HG03439 (cell line): ENCODE data around the gene SRRM5.
A peak's percentile ranks its signal among the peaks of the same experiment; 100 is the strongest.
"Not testable (repeated sequence)": the region's sequence is repeated elsewhere in the genome, so short reads cannot be mapped to it uniquely, and the experiment has no call there.

Experiments used
- ATAC-seq: cut with Tn5 transposase; IDR thresholded peaks from one replicate; pipeline ENCODE4 v1.9.1; 2021; ENCODE audit warnings: mild to moderate bottlenecking, moderate library complexity; ENCODE audit not compliant: unreplicated experiment

SRRM5 gene

DNA sequence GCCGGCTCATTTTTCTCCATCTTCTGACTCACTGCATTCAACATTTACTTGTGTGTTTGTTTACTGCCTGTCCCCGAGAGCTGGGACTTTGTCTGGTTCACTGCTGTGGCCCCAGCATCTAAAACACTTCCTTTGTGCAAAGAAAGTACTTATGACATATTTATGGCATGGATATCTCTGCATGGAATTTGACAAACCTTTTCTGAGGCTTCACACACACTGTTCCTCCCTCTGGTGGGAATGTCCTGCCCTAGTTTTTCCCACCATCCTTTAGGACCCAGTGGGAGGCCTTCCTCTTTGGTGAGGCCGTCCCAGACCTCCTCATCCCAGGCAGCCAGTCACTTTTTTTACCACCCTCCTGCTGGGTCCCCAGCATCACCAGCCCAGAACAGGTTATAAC, 1.4 kb upstream of the SRRM5 start:
- ATAC-seq: no peak

DNA sequence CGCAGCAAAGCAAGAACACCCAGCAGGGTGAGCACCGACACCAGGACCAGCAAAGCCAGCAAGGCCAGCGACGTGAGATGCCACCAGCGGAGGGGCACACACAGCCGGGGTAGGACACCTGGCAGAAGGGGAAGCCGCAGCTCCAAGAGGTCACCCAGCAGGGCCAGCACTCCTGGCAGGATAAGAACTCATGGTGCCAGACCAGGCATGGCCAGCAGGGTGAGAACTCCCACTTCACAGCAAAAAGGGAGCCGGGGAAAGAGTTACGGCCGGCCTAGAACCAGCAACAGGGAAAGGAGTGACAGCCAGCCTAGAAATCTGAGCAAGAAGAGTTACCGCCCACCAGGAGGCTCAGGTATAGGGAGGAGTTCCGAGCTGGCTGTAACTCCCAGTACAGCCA, 486 bp downstream of the SRRM5 start:
- ATAC-seq: no peak

DNA sequence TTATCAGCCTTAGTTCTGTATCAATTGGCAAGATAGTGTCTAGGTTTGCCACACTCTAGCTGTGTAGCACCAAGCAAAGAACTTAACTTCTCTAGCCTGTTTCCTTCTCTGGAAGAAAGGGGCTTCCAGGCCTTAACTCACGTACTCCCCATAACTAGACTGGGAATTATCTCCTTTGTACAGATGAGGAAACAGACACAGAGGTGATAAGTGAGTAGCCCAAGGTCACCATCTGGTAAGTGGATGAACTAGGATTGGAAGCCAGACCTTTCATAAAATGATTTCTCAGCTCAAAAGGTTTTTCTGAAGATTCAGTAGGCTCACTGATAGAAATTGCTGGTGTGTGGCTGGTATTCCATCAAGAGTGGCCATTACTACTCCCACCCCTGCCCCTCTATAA, 4.4 kb downstream of the SRRM5 start:
- no peak for ATAC-seq

DNA sequence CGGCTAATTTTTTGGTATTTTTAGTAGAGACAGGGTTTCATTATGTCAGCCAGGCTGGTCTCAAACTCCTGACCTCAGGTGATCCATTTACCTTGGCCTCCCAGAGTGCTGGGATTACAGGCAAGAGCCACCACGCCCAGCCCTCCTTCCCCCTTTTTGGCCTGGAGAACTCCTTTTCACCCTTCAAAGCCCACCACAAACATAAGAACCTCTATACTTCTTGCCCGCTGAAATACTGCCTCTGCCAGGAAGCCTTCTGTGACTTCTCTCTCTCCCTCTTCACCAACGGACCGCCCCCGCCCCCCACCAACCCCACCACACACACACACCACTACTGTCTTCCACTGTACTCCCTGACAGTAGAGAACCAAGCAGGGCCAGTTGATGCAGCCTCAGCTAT, 5.1 kb downstream of the SRRM5 start:
- no peak for ATAC-seq

DNA sequence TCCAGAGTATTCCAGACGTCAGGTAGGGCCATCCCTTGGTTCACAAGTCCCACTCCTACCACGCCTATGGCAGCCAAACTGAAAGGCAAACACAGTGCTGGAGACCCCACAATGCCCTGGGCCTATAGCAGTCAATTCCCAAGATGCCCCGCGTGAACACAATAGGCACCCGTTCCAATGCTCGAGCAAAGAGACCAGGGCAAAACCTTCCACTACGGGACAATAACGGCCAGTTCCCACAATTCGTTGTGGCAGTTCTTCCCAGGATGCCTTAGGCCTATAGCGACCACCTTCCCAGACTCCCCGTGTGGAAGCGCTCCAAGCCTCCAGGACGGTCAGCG, 7.0 kb downstream of the SRRM5 start:
- peak; percentile 17 for ATAC-seq

DNA sequence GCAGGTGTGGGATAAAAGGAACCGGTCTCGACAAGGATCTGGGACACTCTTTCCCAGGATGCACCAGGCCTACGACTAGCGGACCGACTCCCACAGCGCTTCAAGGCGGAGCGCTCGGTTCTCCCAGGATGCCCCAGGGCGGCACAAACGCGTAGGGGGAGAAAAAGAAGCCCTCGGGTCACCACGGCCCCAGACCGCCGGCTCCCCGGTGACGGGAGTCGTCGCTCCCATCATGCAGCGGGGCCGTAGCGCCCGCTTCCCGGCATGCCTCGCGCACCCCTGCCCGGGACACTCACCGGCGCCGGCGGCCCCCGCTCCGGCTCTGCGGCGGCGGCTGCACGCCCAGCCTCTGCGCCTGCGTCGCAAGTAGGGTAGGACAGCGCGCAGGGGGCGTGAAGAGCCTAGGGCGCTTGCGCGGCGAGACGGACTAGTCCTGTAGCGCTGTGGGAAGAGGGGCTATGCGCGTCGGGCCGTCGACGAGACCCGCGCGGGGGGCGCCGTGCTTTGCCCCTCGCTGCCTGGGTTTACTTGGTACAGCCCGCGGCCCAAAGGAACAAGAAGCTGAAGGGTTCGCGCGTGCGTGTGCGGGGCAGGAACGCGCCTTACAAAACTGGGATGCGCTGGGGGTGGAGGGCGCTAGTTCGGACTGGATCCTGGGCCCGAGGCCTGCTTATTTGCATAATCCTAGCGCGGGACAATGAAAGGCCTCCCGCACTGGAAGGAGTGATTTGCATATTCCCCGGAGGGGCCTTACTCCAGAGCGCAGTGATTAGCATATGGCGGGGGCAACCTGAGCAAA, 7.6 kb downstream of the SRRM5 start, which contains the start of gene ZNF428:
Gene ZNF428 (minus strand): TSS at position 368 of the 799 bp plus-strand sequence. CDS start 5,325 bp downstream, outside the sequence.
- ATAC-seq: peak; percentile 82

DNA sequence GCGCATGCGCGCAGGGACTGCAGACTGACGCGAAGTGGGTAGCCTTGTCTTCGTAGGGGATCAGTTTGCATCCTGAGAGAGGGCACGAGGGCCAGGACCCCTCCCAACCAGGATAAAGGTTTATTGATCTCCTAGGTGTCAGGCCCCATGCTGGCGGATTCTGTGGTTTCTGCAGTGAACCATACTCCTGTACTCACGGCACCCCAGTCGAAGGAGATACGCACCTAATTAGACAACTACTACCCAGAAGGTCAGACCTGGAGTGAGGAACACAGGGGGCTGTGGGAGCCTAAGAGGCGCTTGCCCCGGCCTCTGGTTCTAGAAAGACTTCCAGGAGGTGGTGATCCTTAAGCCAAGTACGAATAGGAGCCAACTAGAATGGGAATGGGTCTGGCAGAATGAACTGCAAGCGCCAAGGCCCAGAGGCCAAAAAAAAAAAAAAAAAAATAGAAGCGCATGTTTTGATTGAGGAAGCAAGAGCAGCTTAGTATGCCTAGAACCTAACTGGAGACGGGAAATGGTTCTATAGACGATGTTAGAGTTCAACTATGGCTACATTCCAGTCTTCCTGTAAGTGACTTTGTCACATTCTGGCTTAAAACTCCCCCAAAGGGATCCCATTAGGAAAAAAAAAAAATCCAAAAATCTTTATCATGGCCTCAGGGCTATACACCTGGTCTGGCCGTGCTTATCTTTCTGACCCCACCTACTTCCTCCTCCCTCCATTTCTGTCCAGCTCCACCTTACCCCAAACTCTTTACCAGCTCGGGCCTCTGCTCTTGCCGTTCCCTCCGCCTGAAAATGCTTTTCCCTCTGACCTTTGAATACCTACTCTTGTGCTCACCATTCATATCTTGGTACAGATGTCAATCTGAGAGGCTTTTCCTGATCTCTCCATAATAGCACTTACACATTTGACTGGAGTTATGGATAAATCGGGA, 8.4 kb downstream of the SRRM5 start:
- ATAC-seq: peak; percentile 4

DNA sequence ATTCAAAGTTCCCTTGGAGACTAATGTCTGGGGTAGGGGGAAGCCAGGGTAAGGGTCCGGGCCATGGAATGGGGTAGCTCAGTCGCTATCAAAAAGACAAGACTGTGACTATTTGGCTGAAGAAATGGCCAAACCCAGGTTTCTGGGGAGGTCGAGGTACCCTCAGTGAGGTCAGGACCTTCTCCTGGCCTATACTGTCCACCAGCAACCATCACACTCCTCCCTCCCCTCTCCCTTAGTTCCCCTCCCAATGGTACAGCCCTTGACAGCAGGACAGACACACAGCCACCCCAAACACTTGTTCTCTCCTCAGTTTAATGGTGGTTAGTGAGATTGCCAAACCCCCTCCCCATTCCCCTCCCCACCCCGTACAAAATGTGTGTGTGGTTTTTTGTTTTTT, 10.2 kb downstream of the SRRM5 start:
- ATAC-seq: no peak

DNA sequence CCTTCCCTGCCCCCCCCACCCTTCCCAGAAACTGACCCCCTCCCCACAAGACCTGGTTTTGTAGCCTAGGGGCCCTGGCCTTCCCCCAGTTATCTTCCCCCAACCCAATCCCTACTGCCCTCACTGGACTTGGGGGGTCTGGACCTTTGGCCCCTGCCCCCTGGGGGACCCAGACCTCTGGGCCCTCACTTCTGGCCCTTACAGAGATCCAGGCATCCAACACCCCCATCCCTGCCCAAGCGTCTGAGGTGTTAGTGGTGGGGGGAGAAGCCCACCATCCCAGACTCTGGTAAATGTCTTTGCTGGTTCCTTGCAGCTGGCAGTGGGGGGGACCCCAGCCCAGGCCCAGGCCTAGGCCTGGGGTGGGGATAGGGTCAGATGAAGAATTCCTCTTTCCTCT, 11.1 kb downstream of the SRRM5 start:
- no peak for ATAC-seq

DNA sequence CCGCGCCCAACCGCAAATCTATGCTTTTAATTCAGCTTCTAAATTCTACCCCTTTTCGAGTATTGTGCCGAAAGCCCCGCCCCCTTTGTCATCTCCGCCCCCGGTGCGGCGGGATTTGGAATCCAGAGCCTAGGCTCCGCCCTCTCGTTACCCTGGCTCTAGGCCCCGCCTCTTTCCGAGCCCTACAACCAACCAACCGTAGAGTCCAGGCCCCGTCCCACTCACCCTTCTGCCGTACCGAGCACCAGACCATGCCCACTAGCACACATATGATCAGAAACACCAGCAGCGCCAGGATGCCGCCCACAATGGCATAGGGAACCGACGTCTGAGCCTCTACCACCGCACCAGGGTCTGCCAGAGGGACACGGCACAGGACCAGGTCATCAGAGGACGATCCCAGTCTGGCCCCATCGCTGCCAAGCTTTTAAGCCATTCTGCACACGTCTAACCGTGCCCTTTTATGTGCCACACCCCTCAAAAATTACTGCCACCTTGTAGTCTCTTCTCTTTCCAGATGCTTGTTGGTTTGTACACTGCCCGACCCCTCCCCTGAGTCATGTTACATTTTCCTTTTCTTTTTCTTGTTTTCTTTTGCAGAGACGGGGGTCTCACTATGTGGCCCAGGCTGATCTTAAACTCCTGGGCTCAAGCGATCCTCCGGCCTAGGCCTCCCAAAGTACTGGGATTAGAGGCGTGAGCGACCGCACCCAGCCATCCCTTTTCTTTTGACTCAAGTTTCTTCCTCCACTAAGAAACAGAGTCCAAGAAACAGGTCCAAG, 12.2 kb downstream of the SRRM5 start:
- no peak for ATAC-seq

DNA sequence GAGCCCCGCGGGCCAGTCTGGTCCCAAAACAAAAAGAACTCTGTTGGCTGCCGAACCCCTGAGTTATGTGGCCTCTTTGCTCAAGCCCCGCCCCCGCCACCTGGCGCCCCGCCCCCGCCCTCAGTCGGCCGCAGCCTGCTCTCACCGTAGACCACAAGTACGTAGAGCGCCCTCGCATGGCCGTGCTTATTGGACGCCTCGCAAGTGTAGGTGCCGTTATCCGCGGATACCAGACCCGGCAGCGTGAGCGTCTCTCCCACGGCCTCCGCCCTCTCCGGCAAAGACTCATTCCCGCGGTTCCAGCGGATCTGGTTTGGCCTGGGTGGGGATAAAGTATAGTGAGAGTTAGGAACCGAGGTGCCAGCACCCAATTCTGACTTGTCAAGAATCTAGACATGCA, 13.0 kb downstream of the SRRM5 start:
- no peak for ATAC-seq

DNA sequence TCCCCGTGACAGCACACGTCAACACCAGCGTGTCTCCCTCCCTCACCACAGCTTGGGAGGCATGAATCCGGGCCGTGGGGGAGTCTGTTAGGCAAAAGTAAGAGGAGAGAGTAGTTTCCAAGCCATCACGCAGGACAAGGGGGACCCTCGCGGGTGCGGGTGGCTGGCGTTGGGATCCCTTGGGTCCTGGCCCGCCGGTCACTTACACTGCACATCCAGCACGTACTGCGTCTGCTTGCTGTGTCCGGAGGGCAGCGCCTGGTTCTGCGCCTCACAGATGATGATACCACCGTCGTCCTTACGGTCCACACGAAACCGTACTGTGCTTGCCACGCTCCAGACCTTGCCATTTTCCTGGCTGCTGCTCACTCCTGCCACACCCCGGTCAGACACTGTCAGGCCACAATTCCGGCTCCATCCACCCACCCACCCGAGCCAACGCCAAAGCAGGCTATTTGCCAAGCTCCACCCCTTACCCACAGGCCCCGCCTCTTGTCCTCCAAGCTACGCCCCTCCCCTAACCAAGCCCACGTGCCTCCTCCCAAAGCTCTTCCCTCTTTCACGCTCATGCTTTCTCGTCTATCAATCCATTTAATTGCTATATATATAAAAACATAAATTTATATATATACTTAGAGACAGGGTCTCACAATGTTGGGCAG, 14.2 kb downstream of the SRRM5 start:
- no peak for ATAC-seq

DNA sequence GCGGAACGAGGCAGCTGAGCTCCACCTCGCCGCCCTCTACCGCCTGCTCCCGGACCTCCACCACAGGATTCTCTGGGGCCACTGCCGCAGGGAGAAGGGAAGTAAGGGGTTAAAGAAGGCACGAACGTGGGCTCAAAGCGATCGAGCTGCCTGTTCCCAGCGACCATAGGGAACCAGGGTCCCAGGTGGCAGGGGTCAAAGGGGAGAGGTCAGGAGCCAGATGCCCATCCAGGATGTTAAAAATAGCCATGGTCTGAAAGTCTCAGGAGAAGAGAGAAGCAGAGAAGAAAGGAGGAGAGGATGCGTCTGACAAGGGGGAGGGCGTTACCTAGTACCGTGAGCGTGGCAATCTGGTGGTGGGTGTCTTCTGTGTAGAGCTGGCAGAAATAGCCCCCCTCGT, 14.9 kb downstream of the SRRM5 start:
- ATAC-seq: no peak

DNA sequence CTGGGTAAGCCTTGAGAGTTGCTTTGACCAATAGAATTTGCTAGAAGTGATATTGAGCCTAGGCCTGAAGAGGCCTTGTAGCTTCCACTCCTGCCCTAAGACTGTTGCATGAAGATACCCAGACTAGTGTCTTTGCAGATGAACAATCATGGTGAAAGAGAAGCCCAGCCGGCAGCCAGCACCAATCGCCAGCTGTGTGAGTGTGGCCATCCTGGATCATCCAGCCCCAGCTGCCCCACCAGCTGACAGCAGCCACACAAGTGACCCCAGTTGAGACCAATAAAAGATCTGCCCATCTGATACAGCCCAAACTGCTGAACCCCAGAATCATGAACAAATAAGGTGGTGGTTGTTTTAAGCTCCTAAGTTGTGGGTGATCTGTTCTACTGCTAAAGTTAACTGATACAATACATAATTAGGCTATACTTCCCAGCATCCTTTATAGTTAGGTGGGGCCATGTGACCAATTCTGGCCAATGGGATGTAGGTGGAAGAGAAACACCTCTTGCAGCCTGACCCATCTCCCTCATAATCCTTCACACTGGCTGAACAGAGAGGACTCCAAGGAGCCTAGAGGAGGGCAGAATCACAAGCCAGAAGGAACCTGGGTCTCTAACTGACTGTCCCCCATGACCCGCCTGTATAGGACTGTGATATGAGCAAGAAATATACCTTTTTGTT, 16.9 kb downstream of the SRRM5 start:
- ATAC-seq: no peak

DNA sequence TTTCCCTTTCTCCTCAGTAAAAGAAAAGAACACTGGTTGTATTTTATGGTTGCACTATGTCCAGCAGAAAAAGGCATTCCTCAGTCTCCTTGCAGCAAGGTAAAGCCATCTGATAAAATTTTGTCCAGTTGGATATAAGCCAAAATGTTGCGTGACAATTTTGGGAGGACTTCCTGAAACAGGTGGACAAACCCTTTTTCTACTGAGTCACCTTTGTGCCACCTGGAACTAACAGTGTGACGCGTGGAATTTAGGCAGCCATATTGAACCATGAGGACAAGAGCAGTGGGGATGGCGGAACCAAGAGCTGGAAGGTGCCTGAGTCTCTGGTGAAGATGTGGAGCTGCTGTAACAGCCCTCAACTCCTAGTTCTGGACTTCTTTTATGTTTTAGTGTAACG, 19.6 kb downstream of the SRRM5 start:
- no peak for ATAC-seq

DNA sequence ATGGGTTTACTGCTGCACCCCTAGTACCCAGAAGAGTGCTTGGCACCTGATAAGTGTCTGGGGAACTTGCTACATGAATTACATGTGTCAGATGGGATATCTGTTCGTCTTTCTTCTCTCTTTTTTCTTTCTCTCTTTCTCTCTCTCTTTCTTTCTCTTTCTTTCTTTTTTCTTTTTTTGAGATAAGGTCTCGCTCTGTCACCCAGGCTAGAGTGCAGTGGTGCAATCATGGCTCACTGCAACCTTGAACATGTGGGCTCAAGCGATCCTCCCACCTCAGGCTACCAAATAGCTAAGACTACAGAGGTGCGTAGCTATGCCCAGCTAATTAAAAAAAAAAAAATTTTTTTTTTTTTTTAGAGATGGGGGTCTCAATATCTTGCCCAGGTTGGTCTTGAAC, 21.6 kb downstream of the SRRM5 start:
- no peak for ATAC-seq

DNA sequence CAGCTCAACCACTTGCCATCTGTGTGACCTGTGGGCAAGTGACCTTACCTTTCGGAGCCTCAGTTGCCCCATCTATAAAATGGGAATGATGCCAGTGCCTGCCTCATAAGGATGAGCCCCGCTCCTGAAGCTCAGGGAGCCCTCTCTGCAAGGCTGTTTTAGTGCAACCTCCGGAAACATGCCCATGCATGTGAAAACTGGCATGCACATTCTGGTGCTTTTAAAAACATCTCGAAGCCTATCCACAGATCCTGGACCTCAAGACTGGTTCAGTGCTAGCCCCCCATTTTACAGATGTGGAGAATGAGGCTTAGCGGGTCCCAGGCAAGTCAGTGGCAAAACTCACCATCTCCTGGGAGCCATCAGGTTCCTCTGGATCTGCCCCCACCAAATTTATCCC, 22.2 kb downstream of the SRRM5 start:
- no peak for ATAC-seq

DNA sequence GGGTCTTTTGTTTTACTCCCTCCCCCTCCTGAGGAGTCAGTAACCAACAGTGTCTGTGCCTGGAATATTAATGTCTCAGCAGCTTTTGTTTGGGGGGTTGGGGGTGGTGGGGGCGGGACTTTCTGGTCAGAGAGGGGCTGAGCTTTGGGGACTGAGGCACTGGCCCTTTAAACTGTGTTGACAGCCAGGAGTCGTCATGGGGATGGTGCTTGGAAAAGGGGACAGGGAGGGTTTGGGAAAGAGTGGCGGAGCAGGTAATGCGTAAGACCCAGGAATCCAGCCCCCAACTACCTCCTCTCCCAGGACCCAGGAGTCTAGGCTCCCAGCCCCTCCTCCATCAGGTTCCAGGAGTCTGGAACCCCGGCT, 22.6 kb downstream of the SRRM5 start:
- no peak for ATAC-seq

DNA sequence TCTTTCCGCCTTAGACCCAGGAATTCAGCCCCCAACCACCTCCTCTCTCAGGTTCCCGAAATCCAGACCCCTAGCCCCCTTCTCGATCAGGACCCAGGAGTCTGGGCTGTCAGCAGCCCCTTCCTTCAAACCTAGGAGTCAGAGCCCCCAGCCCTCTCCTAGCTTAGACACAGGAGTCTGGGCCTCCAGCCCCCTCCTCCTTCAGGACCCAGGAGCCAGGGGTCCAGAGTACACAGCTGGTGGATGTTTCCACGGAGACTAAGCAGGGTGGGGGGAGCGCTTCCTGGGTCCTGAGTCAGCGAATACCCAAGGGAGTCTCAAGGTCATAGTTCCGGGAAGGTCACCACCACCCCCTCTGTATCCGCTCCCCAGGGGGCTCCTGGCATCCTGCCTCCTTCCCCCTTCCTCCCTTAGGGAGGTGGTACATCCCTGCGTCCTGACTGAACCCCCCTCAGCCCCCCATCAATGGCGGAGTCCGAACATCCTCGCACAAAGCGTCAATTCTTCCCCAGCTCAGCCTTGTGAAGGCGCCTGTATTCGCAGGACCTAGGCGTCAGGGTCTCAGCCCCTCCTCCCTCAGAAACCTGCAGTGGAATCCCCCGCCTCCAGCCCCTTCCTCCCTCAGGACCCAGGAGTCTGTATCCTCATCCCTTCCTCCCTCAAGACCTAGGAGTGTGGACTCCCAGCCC, 23.1 kb downstream of the SRRM5 start:
- ATAC-seq: no peak

DNA sequence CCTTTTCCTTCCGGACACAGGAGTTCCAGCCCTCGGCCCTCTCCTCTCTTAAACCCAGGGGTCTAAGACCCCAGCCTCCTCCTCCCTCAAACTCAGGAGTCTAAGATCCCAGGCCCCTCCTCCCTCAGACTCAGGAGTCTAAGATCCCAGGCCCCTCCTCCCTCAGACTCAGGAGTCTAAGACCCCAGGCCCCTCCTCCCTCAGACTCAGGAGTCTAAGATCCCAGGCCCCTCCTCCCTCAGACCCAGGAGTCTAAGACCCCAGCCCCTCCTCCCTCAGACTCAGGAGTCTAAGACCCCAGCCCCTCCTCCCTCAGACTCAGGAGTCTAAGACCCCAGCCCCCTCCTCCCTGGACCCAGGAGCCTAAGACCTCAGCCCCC, 23.7 kb downstream of the SRRM5 start:
- not testable (repeated sequence) for ATAC-seq
